Caco-2 (cell line): Measurements from ENCODE around the gene CHI3L1. TPM values are rescaled to one million over a fixed set of nuclear protein-coding genes. Genes with fewer than 3 reads are reported as not detected.

ENCODE experiments used
- BruUV-seq: library from RNA; stranded (reverse); fragments of 400-500 nt; replicated peaks from 2 replicates; lab custom pipeline; 2021; lab: Mats Ljungman, UMichigan
- CTCF ChIA-PET: fragments of 300-600 bp; sonication (Branson Sonifier 250); formaldehyde crosslinking; loops from one replicate; lab custom pipeline; 2022; ENCODE audit warnings: antibody characterized with exemption; lab: Charles Lee
- POLR2A ChIA-PET: fragments of 300-600 bp; sonication (Branson Sonifier 250); formaldehyde crosslinking; loops from one replicate; lab custom pipeline; 2022; ENCODE audit warnings: antibody characterized with exemption; lab: Charles Lee
- DNase-seq, 2 experiments: peaks; one replicate each; pipeline versions ENCODE4 v3.0.0 to v3.0.0-alpha.2; 2020 to 2022
- H3K27me3 ChIP-seq: replicated peaks from 2 replicates; pipeline ENCODE4 v1.6.0; 2011; ENCODE audit warnings: low read length; ENCODE audit not compliant: control insufficient read depth, insufficient read depth
- H3K36me3 ChIP-seq: 2 replicates; pipeline ENCODE4 v1.5.1; 2011; ENCODE audit warnings: low read length; ENCODE audit not compliant: control insufficient read depth, insufficient read depth
- H3K4me1 ChIP-seq: fragments of 250-450 bp; sonication (Bioruptor Pico); 2 replicates; pipeline ENCODE4 v1.5.1; 2020; ENCODE audit warnings: mild to moderate bottlenecking
- H3K4me3 ChIP-seq: 2 replicates; pipeline ENCODE4 v1.5.1; 2011; ENCODE audit warnings: low read depth, mild to moderate bottlenecking, control low read depth, low read length
- H3K9me3 ChIP-seq: fragments of 250-450 bp; sonication (Bioruptor Pico); 2 replicates; pipeline ENCODE4 v1.5.1; 2020; ENCODE audit warnings: mild to moderate bottlenecking, moderate library complexity
- H3K27ac Mint-ChIP-seq: one replicate; pipeline ENCODE4 v1.8.0; 2022; ENCODE audit warnings: mixed read lengths; ENCODE audit not compliant: unreplicated experiment
- H3K27me3 Mint-ChIP-seq: one replicate; pipeline ENCODE4 v1.8.0; 2022; ENCODE audit warnings: mixed read lengths; ENCODE audit not compliant: insufficient read depth, unreplicated experiment
- H3K36me3 Mint-ChIP-seq: one replicate; pipeline ENCODE4 v1.8.0; 2022; ENCODE audit warnings: mild to moderate bottlenecking, mixed read lengths; ENCODE audit not compliant: insufficient read depth, unreplicated experiment
- H3K4me1 Mint-ChIP-seq: one replicate; pipeline ENCODE4 v1.8.0; 2022; ENCODE audit warnings: low read depth, mixed read lengths; ENCODE audit not compliant: unreplicated experiment
- H3K4me3 Mint-ChIP-seq: one replicate; pipeline ENCODE4 v1.8.0; 2022; ENCODE audit warnings: mild to moderate bottlenecking, moderate library complexity, mixed read lengths; ENCODE audit not compliant: unreplicated experiment
- H3K9me3 Mint-ChIP-seq: one replicate; pipeline ENCODE4 v1.8.0; 2022; ENCODE audit warnings: mixed read lengths; ENCODE audit not compliant: unreplicated experiment
- intact Hi-C: fragments of 100-400 bp; cut with micrococcal nuclease; formaldehyde crosslinking; loops from one replicate; pipeline ENCODE4 v1.10.0; 2022; ENCODE audit not compliant: unreplicated experiment
- total RNA-seq: library from RNA; stranded (reverse); gene quantifications from 2 replicates; pipeline ENCODE4 v1.2.3, GENCODE V29; 2022
- TF ChIP-seq, protein P1 (sequence below), 2 experiments: fragments of 200-600 bp in 1 of 2; IDR thresholded peaks; 1 replicate in 1 of 2; 2 replicates in 1 of 2; pipeline versions ENCODE4 v1.5.1 to v1.8.0; 2011 to 2022; ENCODE audit warnings: antibody characterized with exemption in 1 of 2, control low read depth in 1 of 2, inconsistent platforms in 1 of 2, low read depth in 1 of 2, low read length in 1 of 2, mild to moderate bottlenecking in 1 of 2, moderate library complexity in 1 of 2; ENCODE audit not compliant: insufficient read depth in 1 of 2, severe bottlenecking in 1 of 2, unreplicated experiment in 1 of 2

Gene CHI3L1
- total RNA-seq, 1 experiment from 2014 or later = 235 TPM

DNA sequence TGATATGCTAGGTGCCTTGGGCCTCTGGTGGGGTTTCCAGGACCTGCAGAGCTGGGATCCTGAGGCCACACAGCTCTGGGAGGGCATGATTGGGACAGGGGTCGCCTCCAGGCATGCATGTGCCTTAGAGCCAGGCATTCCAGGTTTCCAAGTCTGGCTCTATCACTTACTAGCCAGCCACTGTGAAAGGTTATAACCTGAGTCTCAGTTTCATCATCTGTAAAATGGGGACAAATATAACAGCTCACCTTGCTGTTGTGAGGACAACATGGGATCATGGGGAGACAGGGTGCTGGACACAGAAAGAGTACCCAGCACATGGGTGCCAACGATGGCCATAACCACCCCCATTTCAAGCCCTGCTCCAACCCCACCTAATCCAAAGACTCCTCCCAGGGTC, 2.7 kb downstream of the CHI3L1 start:
- Mint-ChIP-seq H3K27ac (peak overlapping the region; percentile 86), H3K4me1 (peaks cover 58% of the 10 kb centered on the region), H3K9me3 (no peaks in the 10 kb centered on the region), H3K27me3 (no peaks in the 10 kb centered on the region), H3K4me3 (no peak overlapping the region), H3K36me3 (peaks cover 73% of the 10 kb centered on the region)
- TF ChIP-seq, protein P1, sequence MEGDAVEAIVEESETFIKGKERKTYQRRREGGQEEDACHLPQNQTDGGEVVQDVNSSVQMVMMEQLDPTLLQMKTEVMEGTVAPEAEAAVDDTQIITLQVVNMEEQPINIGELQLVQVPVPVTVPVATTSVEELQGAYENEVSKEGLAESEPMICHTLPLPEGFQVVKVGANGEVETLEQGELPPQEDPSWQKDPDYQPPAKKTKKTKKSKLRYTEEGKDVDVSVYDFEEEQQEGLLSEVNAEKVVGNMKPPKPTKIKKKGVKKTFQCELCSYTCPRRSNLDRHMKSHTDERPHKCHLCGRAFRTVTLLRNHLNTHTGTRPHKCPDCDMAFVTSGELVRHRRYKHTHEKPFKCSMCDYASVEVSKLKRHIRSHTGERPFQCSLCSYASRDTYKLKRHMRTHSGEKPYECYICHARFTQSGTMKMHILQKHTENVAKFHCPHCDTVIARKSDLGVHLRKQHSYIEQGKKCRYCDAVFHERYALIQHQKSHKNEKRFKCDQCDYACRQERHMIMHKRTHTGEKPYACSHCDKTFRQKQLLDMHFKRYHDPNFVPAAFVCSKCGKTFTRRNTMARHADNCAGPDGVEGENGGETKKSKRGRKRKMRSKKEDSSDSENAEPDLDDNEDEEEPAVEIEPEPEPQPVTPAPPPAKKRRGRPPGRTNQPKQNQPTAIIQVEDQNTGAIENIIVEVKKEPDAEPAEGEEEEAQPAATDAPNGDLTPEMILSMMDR (IDR thresholded peaks at IDR 0.05; ENCODE audit: insufficient read depth in 1 of 2, low read depth in 1 of 2, low read length in 1 of 2, severe bottlenecking in 1 of 2, unreplicated experiment in 1 of 2) = no peak
- DNase-seq = no peak
- H3K4me1 ChIP-seq = peaks cover 65% of the 10 kb centered on the region
- ChIA-PET POLR2A (no interaction called here), CTCF (no interaction called here)
- H3K27me3 ChIP-seq = no peaks in the 10 kb centered on the region
- intact Hi-C loops = no loop called here
- H3K36me3 ChIP-seq = no peaks in the 10 kb centered on the region
- no TSS peak for BruUV-seq
- H3K4me3 ChIP-seq = no peak overlapping the region
- no peaks in the 10 kb centered on the region for H3K9me3 ChIP-seq

GRCh38 chr1:203182387-203182953, 4.0 kb downstream of the CHI3L1 start:
- Histone ChIP-seq H3K4me3 (no peak overlapping the region), H3K36me3 (no peaks in the 10 kb centered on the region), H3K4me1 (peaks cover 67% of the 10 kb centered on the region), H3K9me3 (no peaks in the 10 kb centered on the region), H3K27me3 (no peaks in the 10 kb centered on the region)
- no peak for DNase-seq
- TF ChIP-seq, protein P1 (IDR thresholded peaks at IDR 0.05; ENCODE audit: insufficient read depth in 1 of 2, low read depth in 1 of 2, low read length in 1 of 2, severe bottlenecking in 1 of 2, unreplicated experiment in 1 of 2) = no peak
- Mint-ChIP-seq H3K36me3 (peaks cover 75% of the 10 kb centered on the region), H3K27me3 (no peaks in the 10 kb centered on the region), H3K4me3 (no peak overlapping the region), H3K27ac (peak overlapping the region; percentile 78), H3K4me1 (peaks cover 57% of the 10 kb centered on the region), H3K9me3 (no peaks in the 10 kb centered on the region)
- intact Hi-C loops = no loop called here
- CTCF ChIA-PET = interaction anchor here (1.2 kb wide), 1 partner anchor 33 kb away, joined by 3 read pairs; no protein-coding TSS in a partner anchor
- POLR2A ChIA-PET = no interaction called here
- BruUV-seq = no TSS peak

GRCh38 chr1:203181586-203182386, 4.7 kb downstream of the CHI3L1 start:
- no peaks in the 10 kb centered on the region for H3K9me3 Mint-ChIP-seq
- H3K27me3 ChIP-seq = no peaks in the 10 kb centered on the region
- no peak overlapping the region for H3K4me3 Mint-ChIP-seq
- intact Hi-C loops = no loop called here
- TF ChIP-seq, protein P1 (IDR thresholded peaks at IDR 0.05; ENCODE audit: insufficient read depth in 1 of 2, low read depth in 1 of 2, low read length in 1 of 2, severe bottlenecking in 1 of 2, unreplicated experiment in 1 of 2) = no peak
- no peaks in the 10 kb centered on the region for H3K36me3 ChIP-seq
- peaks cover 67% of the 10 kb centered on the region for H3K4me1 ChIP-seq
- H3K27ac Mint-ChIP-seq = peak overlapping the region; percentile 78
- H3K9me3 ChIP-seq = no peaks in the 10 kb centered on the region
- ChIA-PET POLR2A (no interaction called here), CTCF (interaction anchor here (1.2 kb wide), 1 partner anchor 34 kb away, joined by 3 read pairs; no protein-coding TSS in a partner anchor)
- H3K27me3 Mint-ChIP-seq = no peaks in the 10 kb centered on the region
- H3K4me1 Mint-ChIP-seq = peaks cover 62% of the 10 kb centered on the region
- H3K4me3 ChIP-seq = no peak overlapping the region
- peaks cover 81% of the 10 kb centered on the region for H3K36me3 Mint-ChIP-seq
- BruUV-seq = no TSS peak
- DNase-seq = no peak
